Measurements from ENCODE around the gene FAAH. TPM values are rescaled to one million over a fixed set of nuclear protein-coding genes. Genes with fewer than 3 reads are reported as not detected.

Gene FAAH
- total RNA-seq, 1 experiment from 2014 or later = 0.64 TPM

DNA sequence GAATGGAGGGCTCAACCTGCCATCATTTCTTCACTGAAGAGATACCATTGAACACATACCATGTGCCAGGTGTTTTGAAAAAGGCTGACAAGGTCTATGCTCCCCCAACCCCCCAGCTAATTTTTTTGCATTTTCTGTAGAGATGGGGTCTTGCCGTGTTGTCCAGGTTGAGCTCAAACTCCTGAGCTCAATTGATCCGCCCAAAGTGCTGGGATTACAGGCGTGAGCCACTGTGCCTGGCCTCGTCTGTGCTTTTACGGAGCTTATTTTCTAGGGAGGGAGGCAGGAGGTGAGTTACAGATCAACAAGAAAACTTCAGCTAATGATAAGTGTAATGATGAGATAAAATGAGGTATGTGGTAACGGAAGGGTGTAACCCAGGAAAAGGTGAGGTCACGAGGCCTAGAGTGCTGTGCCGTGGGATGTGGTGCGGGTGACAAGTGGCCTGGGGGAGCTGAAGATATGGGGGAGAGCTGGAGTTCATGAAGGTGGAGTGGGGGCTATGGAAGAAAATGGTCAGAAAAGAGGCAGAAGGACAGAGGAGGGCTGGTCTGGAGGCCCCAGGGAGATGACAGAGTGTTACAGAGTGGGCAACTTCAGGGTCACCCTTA is 28.2 kb downstream of the FAAH start:
- DNase-seq (ENCODE audit: low spot score) = no peak

DNA sequence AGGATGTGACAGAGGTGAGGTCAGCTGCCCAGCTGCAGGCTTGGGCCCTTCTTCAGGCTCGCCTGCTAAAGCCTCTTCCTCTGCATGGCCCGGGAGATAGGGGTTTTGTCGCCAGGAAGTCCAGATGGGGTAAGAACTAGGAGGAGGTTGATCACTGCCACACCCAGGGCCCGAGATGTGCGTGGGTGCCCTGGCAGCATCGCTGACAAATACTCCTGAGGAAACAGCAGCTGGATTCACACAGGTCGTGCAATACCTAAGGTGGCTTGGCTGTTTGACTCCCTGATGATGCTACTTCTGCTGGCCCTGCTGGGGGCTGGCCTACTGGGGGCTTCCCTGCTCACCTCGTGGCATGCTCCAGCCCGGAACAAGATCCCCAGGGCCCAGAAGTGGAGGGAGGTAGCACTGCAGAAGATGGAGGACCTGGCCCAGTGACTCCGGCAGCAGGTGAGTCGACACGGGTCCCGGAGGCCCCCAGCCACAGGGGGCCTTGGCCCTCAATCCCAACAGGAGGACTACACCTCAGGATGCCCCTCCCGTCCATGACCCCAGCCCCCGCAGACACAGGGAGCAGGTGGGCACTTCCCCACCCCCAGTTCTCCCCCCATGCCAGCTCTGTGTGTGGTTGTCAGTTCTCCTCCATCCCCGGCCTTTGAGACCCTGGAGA is 29.6 kb downstream of the FAAH start:
- DNase-seq (ENCODE audit: low spot score) = no peak

DNA sequence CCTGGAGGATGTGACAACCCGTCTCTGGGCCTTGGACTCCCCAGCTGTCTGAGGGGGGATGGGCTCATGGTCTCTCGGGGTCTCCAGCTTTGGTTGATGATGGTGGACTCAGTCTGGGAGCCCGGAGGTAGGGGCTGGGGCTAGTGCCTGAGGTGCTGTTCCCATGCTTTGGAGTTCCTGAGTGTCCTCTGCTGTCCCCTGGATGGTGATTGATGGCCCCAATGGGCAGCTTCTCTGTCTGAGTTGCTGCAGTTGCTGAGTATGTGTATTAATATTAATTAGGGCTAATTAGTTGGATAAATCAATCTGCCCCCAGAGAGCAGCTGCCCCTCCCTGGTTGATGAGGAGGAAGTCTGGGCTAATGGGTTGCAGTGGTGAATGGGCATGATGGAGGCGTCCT is 30.6 kb downstream of the FAAH start:
- DNase-seq (ENCODE audit: low spot score) = no peak

- DNase-seq (ENCODE audit: low spot score) = no peak
Measured at GRCh38 chr1:46425726-46426125, 31.6 kb downstream of the FAAH start.

GRCh38 chr1:46427541-46427940 is 33.4 kb downstream of the FAAH start:
- no peak for DNase-seq (ENCODE audit: low spot score)

GRCh38 chr1:46429436-46429835 is 35.3 kb downstream of the FAAH start:
- DNase-seq (ENCODE audit: low spot score) = no peak

DNA sequence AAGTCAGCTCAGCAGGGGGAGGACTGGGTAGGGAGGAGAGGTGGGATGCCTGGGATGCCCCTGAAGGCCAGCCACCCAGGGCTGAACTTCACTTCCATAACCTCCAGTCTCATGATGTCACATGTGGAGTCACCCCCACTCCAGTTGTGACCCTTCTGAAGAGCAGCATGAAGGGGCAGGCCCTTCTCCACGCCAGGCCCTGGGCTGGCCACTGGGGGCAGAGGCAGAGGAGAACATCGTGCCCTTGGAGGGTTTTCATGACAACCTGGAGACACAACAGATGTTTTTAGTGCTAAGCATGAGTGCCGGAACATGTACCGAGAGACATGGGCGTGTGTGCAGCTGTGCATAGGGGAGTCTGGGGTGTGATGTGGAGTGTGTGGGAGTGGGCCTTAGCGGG is 37.6 kb downstream of the FAAH start:
- DNase-seq (ENCODE audit: low spot score) = no peak

DNA sequence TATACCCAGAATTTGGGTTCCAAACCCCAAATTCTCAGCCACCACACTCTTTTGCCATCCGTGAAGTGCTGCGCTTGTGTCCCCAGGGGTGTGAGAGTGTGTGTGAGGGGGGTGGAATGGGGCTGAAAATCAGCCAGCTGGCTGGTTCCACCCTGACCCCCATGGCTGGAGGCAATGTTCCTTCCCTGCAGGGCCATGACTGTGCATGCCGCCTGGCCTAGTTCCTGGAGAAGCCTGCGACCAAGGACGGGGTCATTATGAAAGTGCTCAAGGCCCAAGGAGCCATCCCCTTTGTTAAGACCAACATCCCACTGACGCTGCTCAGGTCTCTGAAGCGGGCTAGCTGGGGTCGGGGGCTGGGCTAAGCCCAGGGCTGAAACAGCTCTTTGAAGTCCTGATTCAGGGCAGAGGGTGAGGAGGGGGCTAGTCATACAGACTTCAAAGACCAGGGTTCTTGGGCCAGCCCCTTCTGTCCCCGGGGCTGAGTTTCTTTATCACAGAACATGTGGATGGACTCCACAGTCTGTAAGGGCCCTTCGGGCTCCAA is 38.7 kb downstream of the FAAH start:
- no peak for DNase-seq (ENCODE audit: low spot score)

DNA sequence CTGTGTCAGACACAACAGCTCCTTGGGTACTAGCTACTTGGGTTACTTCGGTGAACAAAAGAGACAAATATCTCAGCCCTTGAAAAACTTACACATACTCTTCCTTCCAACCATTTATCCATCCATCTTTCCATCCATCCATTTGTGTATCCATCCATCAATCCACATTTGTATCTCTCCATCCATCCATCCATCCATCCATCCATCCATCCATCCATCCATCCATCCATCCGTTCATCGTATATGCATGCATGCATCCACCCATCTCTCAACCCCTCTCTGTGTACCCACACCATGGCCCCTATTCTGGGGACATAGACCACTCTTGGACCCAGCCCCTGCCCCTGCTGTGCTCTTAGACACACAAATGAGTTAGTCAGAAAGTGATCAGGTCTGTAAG is 40.2 kb downstream of the FAAH start:
- no peak for DNase-seq (ENCODE audit: low spot score)

DNA sequence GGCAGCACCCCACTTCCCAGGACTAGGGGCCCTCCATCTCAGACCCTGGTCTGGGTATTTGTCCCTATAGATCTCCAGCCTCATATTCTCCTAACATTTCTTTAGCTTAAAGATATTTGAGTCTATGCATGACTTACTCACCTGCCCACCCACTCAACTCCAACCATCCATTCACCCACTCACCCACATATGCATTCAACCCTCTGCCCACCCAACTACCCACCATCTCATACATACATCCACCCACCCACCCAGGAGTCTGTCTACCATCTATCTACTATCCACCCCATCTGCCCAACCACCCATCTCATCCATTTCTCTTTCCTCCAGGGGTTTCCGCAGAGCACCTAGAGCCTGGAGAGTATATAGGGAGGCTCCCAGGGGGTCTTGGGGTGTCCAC is 42.7 kb downstream of the FAAH start:
- no peak for DNase-seq (ENCODE audit: low spot score)

- no peak for DNase-seq (ENCODE audit: low spot score)
Measured at GRCh38 chr1:46437723-46438122, 43.6 kb downstream of the FAAH start.

DNA sequence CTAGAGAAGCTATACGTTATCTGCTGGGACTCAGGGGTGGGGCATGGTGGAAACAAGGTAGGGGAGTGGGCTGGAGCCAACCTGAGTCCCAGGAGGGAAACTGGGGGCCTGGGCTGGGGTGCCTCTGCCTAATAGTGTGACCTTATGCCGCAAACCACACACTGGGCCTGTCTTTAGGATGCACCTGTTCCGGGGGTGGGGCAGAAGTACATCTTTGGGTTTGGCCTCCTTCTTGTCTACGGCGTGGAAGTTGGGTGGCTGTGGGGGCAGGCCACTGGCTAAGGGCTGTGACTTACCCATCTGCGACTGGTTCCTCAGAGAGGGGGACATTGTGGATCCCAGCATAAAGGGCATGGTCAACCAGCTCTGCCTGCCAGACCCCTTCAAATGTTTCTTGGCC is 44.2 kb downstream of the FAAH start:
- no peak for DNase-seq (ENCODE audit: low spot score)

GRCh38 chr1:46440478-46440877 is 46.4 kb downstream of the FAAH start:
- DNase-seq (ENCODE audit: low spot score) = no peak

- DNase-seq (ENCODE audit: low spot score) = peak; percentile 93
Measured at GRCh38 chr1:46442317-46443161, 48.4 kb downstream of the FAAH start.

- no peak for DNase-seq (ENCODE audit: low spot score)
Measured at GRCh38 chr1:46444466-46444865, 50.3 kb downstream of the FAAH start.

- DNase-seq (ENCODE audit: low spot score) = no peak
Measured at GRCh38 chr1:46445773-46446256, 51.7 kb downstream of the FAAH start.

DNA sequence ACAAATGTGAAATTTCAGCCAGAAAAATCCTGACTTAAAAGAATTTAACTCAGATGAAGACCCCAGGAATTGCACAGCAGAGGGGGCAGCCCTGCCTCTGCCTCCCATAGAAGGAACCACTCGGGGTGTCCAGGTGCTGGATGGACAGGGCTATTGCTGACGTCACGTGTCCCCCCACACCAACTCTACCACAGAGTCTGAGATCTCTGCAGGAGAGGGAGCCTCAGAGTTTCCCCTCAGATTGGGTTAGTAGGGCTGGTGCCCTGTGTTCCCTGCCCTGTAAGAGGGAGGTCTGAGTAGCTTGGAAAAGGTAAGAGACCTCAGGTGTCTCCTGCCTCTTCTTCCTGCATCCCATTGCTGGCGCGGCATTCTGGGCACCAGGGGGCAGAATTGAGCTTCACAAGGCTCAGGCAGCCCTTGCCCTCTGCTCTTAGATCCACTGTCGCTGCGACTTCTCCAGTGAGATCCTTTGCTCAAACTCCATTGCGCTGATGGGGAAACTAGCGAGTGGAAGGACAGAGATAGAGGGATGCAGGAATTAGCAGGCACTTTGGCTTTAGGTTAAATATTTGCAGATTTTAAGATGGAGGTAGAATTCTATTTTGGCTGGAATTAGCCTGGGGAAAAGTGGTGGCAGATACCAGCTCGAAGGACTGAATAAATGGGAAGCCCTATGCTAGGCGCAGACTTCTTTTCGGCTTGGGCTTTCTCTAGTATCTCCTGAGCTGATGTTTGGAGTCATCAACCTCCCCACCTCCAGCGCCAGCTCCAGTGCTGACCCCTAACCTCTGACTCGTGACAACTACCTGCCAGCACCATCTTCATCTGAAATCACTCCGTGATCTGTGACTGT is 52.8 kb downstream of the FAAH start:
- peak; percentile 67 for DNase-seq (ENCODE audit: low spot score)

- no peak for DNase-seq (ENCODE audit: low spot score)
Measured at GRCh38 chr1:46447499-46448108, 53.5 kb downstream of the FAAH start.

GRCh38 chr1:46448109-46448911 is 54.2 kb downstream of the FAAH start:
- no peak for DNase-seq (ENCODE audit: low spot score)
